ENCODE data around the gene ZNF775.

ZNF775 gene

GRCh38 chr7:150355666-150356059 lies 23.5 kb upstream of the ZNF775 start:
- H3K27ac ChIP-seq (ENCODE audit: low read length), result no peak overlapping the region
- H3K4me3 ChIP-seq (ENCODE audit: low read length), result no peak overlapping the region
- no peaks in the 10 kb centered on the region for H3K27me3 ChIP-seq (ENCODE audit: insufficient read depth, low read length)
- no peak overlapping the region for H3K9ac ChIP-seq (ENCODE audit: low read depth, low read length)
- H3K4me1 ChIP-seq (ENCODE audit: insufficient read depth, low read length), result 0 out of 2 replicates have a peak, but pooled peaks cover 5% of the 10 kb centered on the region
- H3K9me3 ChIP-seq (ENCODE audit: insufficient read depth, low read depth, low read length), result no peaks in the 10 kb centered on the region
- H3K36me3 ChIP-seq (ENCODE audit: insufficient read depth, low read depth, low read length), result no peaks in the 10 kb centered on the region

DNA sequence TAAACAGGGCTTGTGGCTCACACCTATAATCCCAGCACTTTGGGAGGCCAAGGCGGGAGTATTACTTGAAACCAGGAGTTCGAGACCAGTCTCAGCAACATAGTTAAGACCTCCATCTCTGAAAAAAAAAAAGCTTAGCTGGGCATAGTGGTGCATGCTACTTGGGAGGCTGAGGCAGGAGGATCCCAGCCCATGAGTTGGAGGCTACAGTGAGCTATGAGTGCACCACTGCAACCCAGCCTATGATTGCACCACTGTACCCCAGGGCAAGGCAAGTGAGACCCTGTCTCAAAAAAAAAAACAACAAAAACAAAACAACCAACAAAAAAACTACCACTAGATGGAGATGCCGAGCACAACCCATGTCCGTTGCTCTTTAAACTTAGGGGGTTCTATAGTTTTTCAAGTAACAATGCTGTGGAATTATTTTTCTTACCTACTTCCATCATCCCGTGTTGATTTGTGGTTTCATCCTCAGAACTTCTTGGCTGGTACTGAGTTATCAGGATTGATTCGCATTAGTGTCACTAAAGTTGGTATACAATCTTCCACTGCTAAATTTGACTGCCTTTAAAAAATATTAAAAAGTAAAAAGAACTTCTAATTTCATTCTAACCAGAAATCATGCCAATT lies 22.7 kb upstream of the ZNF775 start:
- Histone ChIP-seq H3K9me3 (ENCODE audit: insufficient read depth, low read depth, low read length) (no peaks in the 10 kb centered on the region), H3K27me3 (ENCODE audit: insufficient read depth, low read length) (no peaks in the 10 kb centered on the region), H3K36me3 (ENCODE audit: insufficient read depth, low read depth, low read length) (no peaks in the 10 kb centered on the region), H3K4me3 (ENCODE audit: low read length) (no peak overlapping the region), H3K27ac (ENCODE audit: low read length) (no peak overlapping the region), H3K9ac (ENCODE audit: low read depth, low read length) (no peak overlapping the region), H3K4me1 (ENCODE audit: insufficient read depth, low read length) (peaks cover 7% of the 10 kb centered on the region; the same call in 1 of the 2 replicates)

DNA sequence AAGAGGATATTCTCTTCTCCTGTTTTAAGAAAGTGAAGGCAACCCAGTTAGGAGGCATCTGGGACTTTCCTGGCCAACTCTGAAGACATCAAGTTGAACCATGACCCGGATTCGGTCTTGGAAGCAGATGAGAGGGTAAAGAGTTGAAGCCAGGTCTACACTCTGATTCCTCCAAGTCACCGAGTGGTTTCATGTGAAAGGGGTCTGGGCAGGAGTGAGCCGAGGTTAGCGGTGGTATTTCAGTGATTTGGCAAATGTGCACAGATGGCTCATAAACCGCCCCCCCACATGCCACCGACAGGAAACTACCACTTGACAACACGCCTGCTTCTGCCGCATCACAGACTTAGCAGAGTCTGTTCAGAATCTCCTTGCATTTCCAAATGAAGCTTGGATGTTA lies 21.9 kb upstream of the ZNF775 start:
- Histone ChIP-seq H3K4me1 (ENCODE audit: insufficient read depth, low read length) (peaks cover 16% of the 10 kb centered on the region; the same call in 1 of the 2 replicates), H3K27ac (ENCODE audit: low read length) (no peak overlapping the region), H3K9me3 (ENCODE audit: insufficient read depth, low read depth, low read length) (no peaks in the 10 kb centered on the region), H3K9ac (ENCODE audit: low read depth, low read length) (no peak overlapping the region), H3K27me3 (ENCODE audit: insufficient read depth, low read length) (no peaks in the 10 kb centered on the region), H3K36me3 (ENCODE audit: insufficient read depth, low read depth, low read length) (no peaks in the 10 kb centered on the region), H3K4me3 (ENCODE audit: low read length) (no peak overlapping the region)

- Histone ChIP-seq H3K9ac (ENCODE audit: low read depth, low read length) (no peak overlapping the region), H3K9me3 (ENCODE audit: insufficient read depth, low read depth, low read length) (no peaks in the 10 kb centered on the region), H3K4me3 (ENCODE audit: low read length) (no peak overlapping the region), H3K27ac (ENCODE audit: low read length) (no peak overlapping the region), H3K4me1 (ENCODE audit: insufficient read depth, low read length) (peaks cover 20% of the 10 kb centered on the region; the same call in 1 of the 2 replicates), H3K27me3 (ENCODE audit: insufficient read depth, low read length) (no peaks in the 10 kb centered on the region), H3K36me3 (ENCODE audit: insufficient read depth, low read depth, low read length) (no peaks in the 10 kb centered on the region)
These were observed 21.2 kb upstream of the ZNF775 start for GRCh38 chr7:150357771-150358427.

GRCh38 chr7:150358433-150358832 lies 20.7 kb upstream of the ZNF775 start:
- no peaks in the 10 kb centered on the region for H3K27me3 ChIP-seq (ENCODE audit: insufficient read depth, low read length)
- H3K4me3 ChIP-seq (ENCODE audit: low read length), result no peak overlapping the region
- H3K4me1 ChIP-seq (ENCODE audit: insufficient read depth, low read length), result peaks cover 20% of the 10 kb centered on the region; the same call in 1 of the 2 replicates
- no peaks in the 10 kb centered on the region for H3K36me3 ChIP-seq (ENCODE audit: insufficient read depth, low read depth, low read length)
- H3K9me3 ChIP-seq (ENCODE audit: insufficient read depth, low read depth, low read length), result no peaks in the 10 kb centered on the region
- no peak overlapping the region for H3K27ac ChIP-seq (ENCODE audit: low read length)
- H3K9ac ChIP-seq (ENCODE audit: low read depth, low read length), result no peak overlapping the region

DNA sequence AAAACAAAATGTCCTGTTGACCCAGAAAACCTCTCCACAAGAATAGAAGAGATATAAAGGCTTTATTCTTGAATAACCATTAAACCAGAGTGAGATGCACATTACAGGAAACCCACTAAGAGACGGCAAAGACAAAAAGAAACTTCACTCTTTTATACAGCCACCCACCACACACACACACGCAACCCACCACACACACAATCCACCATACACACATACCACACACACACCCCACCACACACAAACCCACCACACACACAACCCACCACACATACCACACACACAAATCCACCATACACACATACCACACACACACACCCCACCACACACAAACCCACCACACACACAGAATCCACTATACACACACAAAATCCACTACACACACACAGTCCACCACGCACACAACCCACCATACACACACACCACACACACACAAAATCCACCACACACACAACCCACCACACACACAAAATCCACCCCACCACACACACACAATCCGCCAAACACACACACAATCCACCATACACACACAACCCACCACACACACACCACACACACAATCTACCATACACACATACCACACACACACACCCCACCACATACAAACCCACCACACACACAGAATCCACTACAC lies 20.0 kb upstream of the ZNF775 start:
- Histone ChIP-seq H3K4me3 (ENCODE audit: low read length) (no peak overlapping the region), H3K36me3 (ENCODE audit: insufficient read depth, low read depth, low read length) (no peaks in the 10 kb centered on the region), H3K9me3 (ENCODE audit: insufficient read depth, low read depth, low read length) (no peaks in the 10 kb centered on the region), H3K27ac (ENCODE audit: low read length) (no peak overlapping the region), H3K27me3 (ENCODE audit: insufficient read depth, low read length) (no peaks in the 10 kb centered on the region), H3K4me1 (ENCODE audit: insufficient read depth, low read length) (peaks cover 20% of the 10 kb centered on the region; the same call in 1 of the 2 replicates), H3K9ac (ENCODE audit: low read depth, low read length) (no peak overlapping the region)

DNA sequence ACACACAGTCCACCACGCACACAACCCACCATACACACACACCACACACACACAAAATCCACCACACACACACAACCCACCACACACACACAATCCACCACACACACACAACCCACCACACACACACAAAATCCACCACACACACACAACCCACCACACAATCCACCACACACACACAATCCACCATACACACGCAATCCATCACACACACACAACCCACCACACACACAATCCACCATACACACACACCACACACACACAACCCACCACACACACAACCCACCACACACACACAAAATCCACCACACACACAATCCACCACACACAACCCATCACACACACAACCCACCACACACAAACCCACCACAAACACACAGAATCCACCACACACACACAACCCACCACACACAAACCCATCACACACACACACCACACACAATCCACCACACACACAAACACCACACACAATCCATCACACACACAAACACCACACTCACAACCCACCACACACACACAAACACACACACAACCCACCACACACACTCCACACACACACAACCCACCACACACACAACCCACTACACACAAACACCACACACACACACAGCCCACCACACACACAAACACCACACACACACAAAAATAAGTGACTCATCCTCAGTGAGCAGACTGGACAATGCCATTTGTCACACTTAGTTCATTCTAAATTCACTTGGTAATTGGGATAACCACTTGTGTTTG lies 19.3 kb upstream of the ZNF775 start:
- peaks cover 20% of the 10 kb centered on the region; the same call in 1 of the 2 replicates for H3K4me1 ChIP-seq (ENCODE audit: insufficient read depth, low read length)

DNA sequence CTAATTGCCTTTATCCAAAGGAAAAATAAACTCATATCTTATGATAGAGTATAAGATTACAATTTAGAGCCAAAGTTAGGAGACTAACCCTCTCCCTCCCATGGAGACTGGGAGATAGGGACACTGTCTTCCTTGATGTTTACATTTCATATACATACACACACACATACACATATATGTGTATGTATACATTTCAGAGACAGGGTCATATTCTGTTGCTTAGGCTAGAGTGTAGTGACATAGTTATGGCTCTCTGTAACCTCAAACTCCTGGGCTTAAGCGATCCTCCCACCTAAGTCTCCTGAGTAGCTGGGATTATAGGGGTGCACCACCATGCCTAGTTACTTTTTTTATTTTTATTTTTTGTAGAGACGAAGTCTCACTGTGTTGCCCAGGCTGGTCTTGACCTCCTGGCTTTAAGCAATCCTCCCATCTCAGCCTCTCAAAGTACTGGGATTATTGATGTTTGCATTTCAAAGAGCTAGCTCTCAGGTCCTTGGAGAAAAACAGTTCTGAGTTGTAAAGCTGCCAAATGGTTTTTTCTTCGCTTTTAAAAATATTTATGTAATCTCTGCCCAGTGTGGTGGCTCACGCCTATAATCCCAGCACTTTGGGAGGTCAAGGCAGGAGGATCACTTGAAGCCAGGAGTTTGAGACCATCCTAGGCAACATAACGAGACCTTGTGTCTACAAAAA lies 18.6 kb upstream of the ZNF775 start:
- no peak overlapping the region for H3K4me3 ChIP-seq (ENCODE audit: low read length)
- H3K27me3 ChIP-seq (ENCODE audit: insufficient read depth, low read length), result no peaks in the 10 kb centered on the region
- no peaks in the 10 kb centered on the region for H3K9me3 ChIP-seq (ENCODE audit: insufficient read depth, low read depth, low read length)
- H3K27ac ChIP-seq (ENCODE audit: low read length), result no peak overlapping the region
- peaks cover 20% of the 10 kb centered on the region; the same call in 1 of the 2 replicates for H3K4me1 ChIP-seq (ENCODE audit: insufficient read depth, low read length)
- H3K36me3 ChIP-seq (ENCODE audit: insufficient read depth, low read depth, low read length), result no peaks in the 10 kb centered on the region
- no peak overlapping the region for H3K9ac ChIP-seq (ENCODE audit: low read depth, low read length)

More for the DNA sequence above, 19.3 kb upstream of the ZNF775 start:
- Histone ChIP-seq H3K27ac (ENCODE audit: low read length) (no peak overlapping the region), H3K36me3 (ENCODE audit: insufficient read depth, low read depth, low read length) (no peaks in the 10 kb centered on the region), H3K9me3 (ENCODE audit: insufficient read depth, low read depth, low read length) (no peaks in the 10 kb centered on the region), H3K4me3 (ENCODE audit: low read length) (no peak overlapping the region), H3K9ac (ENCODE audit: low read depth, low read length) (no peak overlapping the region), H3K27me3 (ENCODE audit: insufficient read depth, low read length) (no peaks in the 10 kb centered on the region)

GRCh38 chr7:150361402-150361801 lies 17.7 kb upstream of the ZNF775 start:
- Histone ChIP-seq H3K9me3 (ENCODE audit: insufficient read depth, low read depth, low read length) (no peaks in the 10 kb centered on the region), H3K36me3 (ENCODE audit: insufficient read depth, low read depth, low read length) (no peaks in the 10 kb centered on the region), H3K9ac (ENCODE audit: low read depth, low read length) (no peak overlapping the region; the same call in 1 of the 2 replicates), H3K4me1 (ENCODE audit: insufficient read depth, low read length) (peaks cover 26% of the 10 kb centered on the region; the same call in 1 of the 2 replicates), H3K27me3 (ENCODE audit: insufficient read depth, low read length) (no peaks in the 10 kb centered on the region), H3K4me3 (ENCODE audit: low read length) (no peak overlapping the region), H3K27ac (ENCODE audit: low read length) (no peak overlapping the region)

DNA sequence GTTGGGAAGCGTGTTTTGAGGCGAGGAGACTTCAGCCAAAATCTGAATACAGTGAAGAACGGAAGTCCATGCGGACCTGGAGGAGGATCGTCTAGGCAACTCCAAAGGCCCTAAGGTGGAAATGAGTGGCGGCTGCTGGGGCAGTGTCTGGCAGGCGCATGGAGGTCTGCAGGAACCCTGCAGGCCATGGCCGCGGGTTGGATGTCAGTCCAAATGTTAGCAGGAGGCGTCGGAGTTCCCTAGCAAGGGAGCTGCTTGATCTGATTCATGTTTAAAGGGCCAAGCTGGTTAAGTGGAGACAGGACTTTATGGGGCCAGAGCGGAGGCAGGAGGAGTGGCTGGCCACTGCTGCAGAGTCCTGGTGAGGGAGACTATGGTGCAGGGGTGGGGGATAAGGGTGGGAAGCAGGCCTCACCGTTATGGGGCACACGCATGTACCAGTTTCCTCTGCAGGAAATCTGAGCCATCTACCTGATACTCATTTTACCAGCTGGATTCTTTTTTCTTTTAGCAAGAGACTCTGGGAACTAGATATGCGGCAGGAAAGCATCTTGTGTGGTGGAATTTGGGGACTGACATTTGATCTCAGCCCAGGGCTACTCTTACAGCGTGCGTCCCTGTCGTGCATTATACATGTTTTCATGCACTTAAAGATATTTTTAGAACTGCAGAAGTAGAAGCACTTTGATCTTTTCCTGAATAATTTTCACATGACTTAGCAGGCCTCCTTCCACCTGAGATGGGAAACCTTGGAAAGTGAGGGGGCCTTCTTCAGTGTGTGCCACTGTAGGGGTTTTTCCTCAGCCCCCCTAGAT lies 17.1 kb upstream of the ZNF775 start:
- peaks cover 23% of the 10 kb centered on the region; the same call in 1 of the 2 replicates for H3K4me1 ChIP-seq (ENCODE audit: insufficient read depth, low read length)
- H3K27me3 ChIP-seq (ENCODE audit: insufficient read depth, low read length), result no peaks in the 10 kb centered on the region
- H3K27ac ChIP-seq (ENCODE audit: low read length), result no peak overlapping the region
- H3K36me3 ChIP-seq (ENCODE audit: insufficient read depth, low read depth, low read length), result no peaks in the 10 kb centered on the region
- H3K9me3 ChIP-seq (ENCODE audit: insufficient read depth, low read depth, low read length), result no peaks in the 10 kb centered on the region
- no peak overlapping the region; the same call in 1 of the 2 replicates for H3K9ac ChIP-seq (ENCODE audit: low read depth, low read length)
- no peak overlapping the region for H3K4me3 ChIP-seq (ENCODE audit: low read length)
